OCI-LY1 (cell line): ENCODE data around the gene SLC43A3.

Source experiments
- EZH2 ChIP-seq: fragments of 200-600 bp; sonication (generic), shearing (Covaris generic); IDR thresholded peaks from 2 replicates; pipeline ENCODE4 v1.8.0; 2017; ENCODE audit warnings: borderline replicate concordance, mixed run types, mild to moderate bottlenecking, antibody characterized with exemption, low read length, moderate library complexity, mixed read lengths
- TF ChIP-seq, protein P1 (sequence below): fragments of 200-600 bp; sonication (generic), shearing (Covaris generic); IDR thresholded peaks from 2 replicates; pipeline ENCODE4 v1.5.1; 2017; ENCODE audit warnings: mild to moderate bottlenecking, antibody characterized with exemption, low read length, moderate library complexity, mixed read lengths

DNA sequence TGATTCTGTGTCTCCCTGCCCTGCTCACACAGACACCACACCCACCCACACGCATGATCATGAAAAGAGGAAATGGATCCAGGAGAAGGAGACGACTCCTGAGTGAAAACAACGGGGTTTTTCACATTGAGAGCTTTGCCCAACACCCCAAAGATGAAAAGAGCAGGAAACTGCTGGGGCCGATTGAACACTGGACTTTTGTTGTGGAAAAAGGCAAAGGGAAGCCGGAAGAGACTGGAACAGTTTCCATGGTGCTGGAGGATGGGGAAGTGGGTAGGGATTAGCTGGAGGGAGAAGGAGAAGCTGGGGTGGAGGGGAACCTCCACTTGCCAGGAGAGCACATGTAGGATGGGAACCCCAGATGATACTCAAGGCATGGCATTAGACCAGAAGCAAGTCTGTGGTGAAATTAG, 5.2 kb upstream of the SLC43A3 start:
- TF ChIP-seq, protein P1, sequence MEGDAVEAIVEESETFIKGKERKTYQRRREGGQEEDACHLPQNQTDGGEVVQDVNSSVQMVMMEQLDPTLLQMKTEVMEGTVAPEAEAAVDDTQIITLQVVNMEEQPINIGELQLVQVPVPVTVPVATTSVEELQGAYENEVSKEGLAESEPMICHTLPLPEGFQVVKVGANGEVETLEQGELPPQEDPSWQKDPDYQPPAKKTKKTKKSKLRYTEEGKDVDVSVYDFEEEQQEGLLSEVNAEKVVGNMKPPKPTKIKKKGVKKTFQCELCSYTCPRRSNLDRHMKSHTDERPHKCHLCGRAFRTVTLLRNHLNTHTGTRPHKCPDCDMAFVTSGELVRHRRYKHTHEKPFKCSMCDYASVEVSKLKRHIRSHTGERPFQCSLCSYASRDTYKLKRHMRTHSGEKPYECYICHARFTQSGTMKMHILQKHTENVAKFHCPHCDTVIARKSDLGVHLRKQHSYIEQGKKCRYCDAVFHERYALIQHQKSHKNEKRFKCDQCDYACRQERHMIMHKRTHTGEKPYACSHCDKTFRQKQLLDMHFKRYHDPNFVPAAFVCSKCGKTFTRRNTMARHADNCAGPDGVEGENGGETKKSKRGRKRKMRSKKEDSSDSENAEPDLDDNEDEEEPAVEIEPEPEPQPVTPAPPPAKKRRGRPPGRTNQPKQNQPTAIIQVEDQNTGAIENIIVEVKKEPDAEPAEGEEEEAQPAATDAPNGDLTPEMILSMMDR = no peak
- no peak for TF ChIP-seq EZH2
